Ramos (cell line): ENCODE data around the gene AARSD1.
"Not testable (repeated sequence)": the region's sequence is repeated elsewhere in the genome, so short reads cannot be mapped to it uniquely, and the experiment has no call there.

Experiments
- in situ Hi-C: fragments of 300-500 bp; cut with MboI; formaldehyde crosslinking; loops from one replicate; pipeline ENCODE4 v1.14.3; 2022; ENCODE audit warnings: low sequenced_read_pairs; ENCODE audit not compliant: unreplicated experiment

Gene AARSD1

GRCh38 chr17:42964161-42964932 lies at the start of gene AARSD1:
TSS of gene AARSD1 (minus strand) at chr17:42964454. CDS start at chr17:42964440, 14 bp downstream.
- in situ Hi-C loops, result no loop called here

GRCh38 chr17:43013296-43013695 lies 49.0 kb upstream of the AARSD1 start:
- in situ Hi-C loops, result no loop called here

- in situ Hi-C loops, result no loop called here
These were observed 47.6 kb upstream of the AARSD1 start for GRCh38 chr17:43011728-43012472.

- in situ Hi-C loops, result no loop called here
These were observed 46.5 kb upstream of the AARSD1 start for GRCh38 chr17:43010667-43011308.

- in situ Hi-C loops, result no loop called here
These were observed 42.6 kb upstream of the AARSD1 start, which contains the start of gene IFI35 for GRCh38 chr17:43006639-43007551. TSS of gene IFI35 (plus strand) at chr17:43006784. CDS start at chr17:43006948, 164 bp downstream.

- in situ Hi-C loops, result loop anchor here (5.0 kb wide), 1 partner anchor 334 kb away; no protein-coding TSS in a partner anchor
These were observed 39.4 kb upstream of the AARSD1 start for GRCh38 chr17:43003542-43004172.

- in situ Hi-C loops, result loop anchor here (5.0 kb wide), 1 partner anchor 336 kb away; no protein-coding TSS in a partner anchor
These were observed 36.6 kb upstream of the AARSD1 start for GRCh38 chr17:43000894-43001293.

- in situ Hi-C loops, result no loop called here
These were observed 34.8 kb upstream of the AARSD1 start for GRCh38 chr17:42999003-42999525.

GRCh38 chr17:42997984-42998938 lies 34.0 kb upstream of the AARSD1 start, which contains the start of gene RPL27:
TSS of gene RPL27 (plus strand) at chr17:42998419. CDS start at chr17:42998751, 332 bp downstream.
- in situ Hi-C loops, result no loop called here

GRCh38 chr17:42997390-42997983 lies 33.2 kb upstream of the AARSD1 start:
- in situ Hi-C loops, result no loop called here

- in situ Hi-C loops, result not testable (repeated sequence)
These were observed 29.7 kb upstream of the AARSD1 start for GRCh38 chr17:42993913-42994312.

GRCh38 chr17:42992872-42993271 lies 28.6 kb upstream of the AARSD1 start:
- in situ Hi-C loops, result no loop called here

- in situ Hi-C loops, result no loop called here
These were observed 27.2 kb upstream of the AARSD1 start for GRCh38 chr17:42991471-42991870.

GRCh38 chr17:42989726-42990652 lies 25.7 kb upstream of the AARSD1 start:
- in situ Hi-C loops, result loop anchor here (10.0 kb wide), 1 partner anchor 415 kb away; the partner anchor contains the start of gene PSMC3IP

GRCh38 chr17:42989141-42989540 lies 24.9 kb upstream of the AARSD1 start:
- in situ Hi-C loops, result loop anchor here (10.0 kb wide), 1 partner anchor 414 kb away; the partner anchor contains the start of gene PSMC3IP

GRCh38 chr17:42985225-42985624 lies 21.0 kb upstream of the AARSD1 start:
- in situ Hi-C loops, result loop anchor here (10.0 kb wide), 1 partner anchor 410 kb away; the partner anchor contains the start of gene PSMC3IP
